Trophoblast cell (in vitro differentiated cells and primary cell): ENCODE data around the gene ZNF423.

ENCODE experiments used
- DNase-seq, 2 donors: peaks; one replicate each; pipeline ENCODE4 v3.0.0-alpha.2; 2016
- H2AFZ ChIP-seq: 2 replicates; pipeline ENCODE4 v1.6.1; 2013; ENCODE audit warnings: low read length, moderate library complexity, mild to moderate bottlenecking; ENCODE audit not compliant: insufficient read depth, poor library complexity
- H2AK5ac ChIP-seq: 2 replicates; pipeline ENCODE4 v1.6.1; 2013; ENCODE audit warnings: mild to moderate bottlenecking, low read length
- H2BK120ac ChIP-seq: 2 replicates; pipeline ENCODE4 v1.6.1; 2013; ENCODE audit warnings: low read length, mild to moderate bottlenecking, moderate library complexity; ENCODE audit not compliant: insufficient read depth, poor library complexity
- H2BK12ac ChIP-seq: 2 replicates; pipeline ENCODE4 v1.6.1; 2013; ENCODE audit warnings: mild to moderate bottlenecking, low read length, moderate library complexity
- H2BK5ac ChIP-seq: 2 replicates; pipeline ENCODE4 v1.6.1; 2013; ENCODE audit warnings: low read length, low read depth, moderate library complexity, mild to moderate bottlenecking; ENCODE audit not compliant: poor library complexity
- H3K14ac ChIP-seq: 2 replicates; pipeline ENCODE4 v1.6.1; 2013; ENCODE audit warnings: mild to moderate bottlenecking, low read length
- H3K18ac ChIP-seq: 2 replicates; pipeline ENCODE4 v1.6.1; 2013; ENCODE audit warnings: mild to moderate bottlenecking, low read length
- H3K23ac ChIP-seq: 2 replicates; pipeline ENCODE4 v1.6.1; 2013; ENCODE audit warnings: low read length
- H3K27ac ChIP-seq: 2 replicates; pipeline ENCODE4 v1.5.1; 2013; ENCODE audit warnings: low read depth, mild to moderate bottlenecking, inconsistent platforms, low read length, moderate library complexity
- H3K27me3 ChIP-seq: 2 replicates; pipeline ENCODE4 v1.6.1; 2013; ENCODE audit warnings: inconsistent platforms, mild to moderate bottlenecking, low read length, moderate library complexity; ENCODE audit not compliant: insufficient read depth
- H3K36me3 ChIP-seq, 2 experiments: 1 replicate in 1 of 2; 2 replicates in 1 of 2; pipeline ENCODE4 v1.6.1; 2013; ENCODE audit warnings: low read length in 2 of 2, mild to moderate bottlenecking in 2 of 2, moderate library complexity in 1 of 2; ENCODE audit not compliant: insufficient read depth in 2 of 2, control insufficient read depth in 1 of 2
- H3K4ac ChIP-seq: 2 replicates; pipeline ENCODE4 v1.6.1; 2013; ENCODE audit warnings: low read depth, mild to moderate bottlenecking, low read length, moderate library complexity
- H3K4me1 ChIP-seq, 2 experiments: 1 replicate in 1 of 2; 2 replicates in 1 of 2; pipeline ENCODE4 v1.6.1; 2013; ENCODE audit warnings: low read length in 2 of 2, mild to moderate bottlenecking in 2 of 2, moderate library complexity in 1 of 2; ENCODE audit not compliant: insufficient read depth in 2 of 2, control insufficient read depth in 1 of 2
- H3K4me2 ChIP-seq: 2 replicates; pipeline ENCODE4 v1.6.1; 2013; ENCODE audit warnings: inconsistent platforms, mild to moderate bottlenecking, low read length, moderate library complexity
- H3K4me3 ChIP-seq: 2 replicates; pipeline ENCODE4 v1.5.1; 2013; ENCODE audit warnings: mild to moderate bottlenecking, low read depth, low read length, inconsistent platforms
- H3K79me1 ChIP-seq: one replicate; pipeline ENCODE4 v1.6.1; 2013; ENCODE audit warnings: low read length
- H3K79me2 ChIP-seq: 2 replicates; pipeline ENCODE4 v1.6.1; 2013; ENCODE audit warnings: low read length, mild to moderate bottlenecking; ENCODE audit not compliant: control insufficient read depth, insufficient read depth, poor library complexity
- H3K9ac ChIP-seq: 2 replicates; pipeline ENCODE4 v1.6.1; 2013; ENCODE audit warnings: mild to moderate bottlenecking, low read length
- H3K9me3 ChIP-seq: 2 replicates; pipeline ENCODE4 v1.6.1; 2013; ENCODE audit warnings: low read depth, mild to moderate bottlenecking, control low read depth, inconsistent platforms, low read length; ENCODE audit not compliant: insufficient read depth
- H4K12ac ChIP-seq: 2 replicates; pipeline ENCODE4 v1.6.1; 2013; ENCODE audit warnings: low read depth, mild to moderate bottlenecking, low read length, moderate library complexity
- H4K8ac ChIP-seq: 2 replicates; pipeline ENCODE4 v1.6.1; 2013; ENCODE audit warnings: low read depth, mild to moderate bottlenecking, low read length, moderate library complexity
- H4K91ac ChIP-seq: one replicate; pipeline ENCODE4 v1.6.1; 2013; ENCODE audit warnings: low read depth, mild to moderate bottlenecking, low read length, moderate library complexity
- WGBS: extraction: QIAGEN DNeasy Blood & Tissue Kit; methylation state at CpG from one replicate; pipeline ENCODE4 v1.1.7; 2013; ENCODE audit warnings: missing lambda C conversion rate; ENCODE audit not compliant: insufficient read length, insufficient coverage; ENCODE audit errors: extremely low coverage; 5-methylcytosine and 5-hydroxymethylcytosine counted together

The ZNF423 gene

GRCh38 chr16:49592546-49593423, 263.1 kb downstream of the ZNF423 start:
- Histone ChIP-seq H3K36me3 (no peaks in the 10 kb centered on the region), H3K27me3 (no peaks in the 10 kb centered on the region), H4K8ac (no peak overlapping the region), H3K4ac (no peak overlapping the region), H3K79me1 (no peaks in the 10 kb centered on the region), H2BK5ac (no peak overlapping the region), H2AFZ (no peak overlapping the region), H3K23ac (no peak overlapping the region), H3K27ac (no peak overlapping the region), H2AK5ac (no peak overlapping the region), H3K14ac (no peak overlapping the region), H3K9ac (no peak overlapping the region), H3K4me3 (no peak overlapping the region), H2BK12ac (no peak overlapping the region), H4K91ac (no peak overlapping the region), H3K9me3 (peaks cover 2% of the 10 kb centered on the region), H3K79me2 (no peaks in the 10 kb centered on the region), H3K4me2 (no peak overlapping the region), H4K12ac (no peak overlapping the region), H2BK120ac (no peak overlapping the region), H3K4me1 (peaks cover 0 to 8% of the 10 kb centered on the region in 2 experiments), H3K18ac (no peak overlapping the region)
- peak in 1 of 2 donors; percentile 16 for DNase-seq
- no CpG with 5 or more reads among the region's 13 CpGs for WGBS

DNA sequence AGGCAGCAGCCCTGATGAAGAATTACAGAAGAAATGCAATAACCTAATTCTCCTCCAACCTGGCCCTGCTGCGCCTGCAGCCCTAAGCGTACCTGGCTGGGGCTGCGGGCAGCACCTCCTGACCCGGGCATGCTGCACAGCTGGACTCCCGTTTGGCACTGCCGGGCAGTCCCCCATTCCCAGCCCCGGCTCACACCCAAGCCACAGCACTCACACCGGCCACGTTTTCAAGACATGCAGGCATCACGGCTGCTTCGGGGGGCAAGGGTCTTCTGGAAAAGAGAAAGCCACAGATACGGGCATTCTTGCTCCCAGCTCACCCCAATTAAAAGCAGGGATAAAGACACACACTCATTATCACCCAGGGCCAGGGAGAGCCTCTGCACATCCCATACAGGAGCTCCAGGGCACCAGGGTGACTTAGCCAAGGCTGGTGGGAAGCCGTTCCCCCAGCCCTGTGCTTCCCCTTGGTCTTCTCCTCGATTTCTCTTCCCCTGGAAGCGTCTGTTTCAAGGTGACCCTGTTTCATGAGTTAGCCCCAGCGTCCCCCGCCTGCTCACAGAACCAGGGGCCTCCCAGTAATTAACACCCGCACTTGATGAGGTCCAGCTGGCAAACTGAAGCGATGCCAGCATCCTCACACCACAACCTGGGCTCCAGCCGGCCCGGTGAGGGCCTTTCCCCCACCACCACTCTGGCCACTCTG, 265.6 kb downstream of the ZNF423 start:
- no peak overlapping the region for H3K27ac ChIP-seq
- H4K12ac ChIP-seq = no peak overlapping the region
- no peaks in the 10 kb centered on the region for H3K79me2 ChIP-seq
- DNase-seq = no peak
- no peak overlapping the region for H4K91ac ChIP-seq
- peaks cover 0 to 2% of the 10 kb centered on the region in 2 experiments for H3K4me1 ChIP-seq
- no peak overlapping the region for H3K4me3 ChIP-seq
- H3K9me3 ChIP-seq = no peaks in the 10 kb centered on the region
- no peak overlapping the region for H3K14ac ChIP-seq
- no peak overlapping the region for H3K23ac ChIP-seq
- no peak overlapping the region for H2AFZ ChIP-seq
- no peak overlapping the region for H4K8ac ChIP-seq
- H2AK5ac ChIP-seq = no peak overlapping the region
- no peak overlapping the region for H2BK12ac ChIP-seq
- WGBS = no CpG with 5 or more reads among the region's 21 CpGs
- H3K4ac ChIP-seq = no peak overlapping the region
- no peak overlapping the region for H2BK120ac ChIP-seq
- H3K4me2 ChIP-seq = no peak overlapping the region
- H3K18ac ChIP-seq = no peak overlapping the region
- H3K79me1 ChIP-seq = no peaks in the 10 kb centered on the region
- H3K9ac ChIP-seq = no peak overlapping the region
- no peaks in the 10 kb centered on the region for H3K27me3 ChIP-seq
- H3K36me3 ChIP-seq = no peaks in the 10 kb centered on the region
- no peak overlapping the region for H2BK5ac ChIP-seq

- H3K9me3 ChIP-seq = no peaks in the 10 kb centered on the region
- no peaks in the 10 kb centered on the region for H3K27me3 ChIP-seq
- no CpG with 5 or more reads among the region's 15 CpGs for WGBS
These were observed 266.3 kb downstream of the ZNF423 start for GRCh38 chr16:49589544-49590031.

DNA sequence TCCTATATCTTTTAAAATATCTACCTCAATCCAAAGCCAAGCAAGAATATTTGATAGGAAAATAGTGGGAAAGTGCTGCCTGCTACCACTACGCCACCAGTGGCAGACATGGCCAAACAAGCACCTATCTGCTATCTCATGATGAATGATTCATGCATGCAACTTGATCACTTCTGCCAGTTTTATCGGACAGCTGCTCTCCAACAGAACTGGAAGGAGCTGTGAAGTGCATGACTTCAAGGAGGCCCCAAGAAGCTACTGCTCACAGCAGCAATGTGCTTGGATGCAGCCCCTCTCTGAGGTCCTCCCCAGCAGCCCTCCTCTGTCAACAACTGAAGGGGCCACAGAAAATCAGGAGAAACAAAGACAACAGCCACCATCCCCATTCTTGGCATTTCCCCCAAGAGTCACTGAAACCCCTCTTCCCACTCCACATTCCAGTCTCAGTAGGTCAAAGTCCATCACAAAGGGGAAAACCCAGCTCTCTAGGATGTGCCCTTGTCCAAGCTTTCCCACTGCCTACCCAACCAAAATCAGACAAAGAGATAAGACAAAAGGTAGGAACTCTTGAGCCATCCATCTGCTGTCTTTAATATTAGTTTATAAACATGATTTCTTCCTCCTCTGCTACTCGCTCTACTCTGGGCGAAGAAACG, 267.1 kb downstream of the ZNF423 start:
- H3K4ac ChIP-seq = no peak overlapping the region
- no CpG with 5 or more reads among the region's 5 CpGs for WGBS
- H3K36me3 ChIP-seq = no peaks in the 10 kb centered on the region
- no peaks in the 10 kb centered on the region for H3K27me3 ChIP-seq
- H3K9me3 ChIP-seq = no peaks in the 10 kb centered on the region
- no peak overlapping the region for H2AK5ac ChIP-seq
- H3K4me1 ChIP-seq = peaks cover 0 to 2% of the 10 kb centered on the region in 2 experiments
- H3K79me1 ChIP-seq = no peaks in the 10 kb centered on the region
- H3K79me2 ChIP-seq = no peaks in the 10 kb centered on the region
- H3K14ac ChIP-seq = no peak overlapping the region
- H4K8ac ChIP-seq = no peak overlapping the region
- no peak overlapping the region for H3K18ac ChIP-seq
- H2BK120ac ChIP-seq = no peak overlapping the region
- no peak overlapping the region for H2AFZ ChIP-seq
- H4K91ac ChIP-seq = no peak overlapping the region
- H2BK12ac ChIP-seq = no peak overlapping the region
- no peak overlapping the region for H4K12ac ChIP-seq
- no peak overlapping the region for H2BK5ac ChIP-seq
- no peak overlapping the region for H3K9ac ChIP-seq
- no peak overlapping the region for H3K23ac ChIP-seq
- H3K4me3 ChIP-seq = no peak overlapping the region
- H3K27ac ChIP-seq = no peak overlapping the region
- no peak overlapping the region for H3K4me2 ChIP-seq
- no peak for DNase-seq

More at GRCh38 chr16:49589544-49590031, 266.3 kb downstream of the ZNF423 start:
- Histone ChIP-seq H3K23ac (no peak overlapping the region), H3K4me1 (peaks cover 0 to 2% of the 10 kb centered on the region in 2 experiments), H3K4me3 (no peak overlapping the region), H2BK5ac (no peak overlapping the region), H2BK12ac (no peak overlapping the region), H3K4ac (no peak overlapping the region), H3K4me2 (no peak overlapping the region), H2AK5ac (no peak overlapping the region), H3K27ac (no peak overlapping the region), H4K12ac (no peak overlapping the region), H3K36me3 (no peaks in the 10 kb centered on the region), H2AFZ (no peak overlapping the region), H3K18ac (no peak overlapping the region), H2BK120ac (no peak overlapping the region), H4K91ac (no peak overlapping the region), H3K9ac (no peak overlapping the region), H3K14ac (no peak overlapping the region), H3K79me2 (no peaks in the 10 kb centered on the region), H4K8ac (no peak overlapping the region), H3K79me1 (no peaks in the 10 kb centered on the region)
- DNase-seq = peak in 1 of 2 donors; percentile 21
